Stimulated activated CD8-positive, alpha-beta memory T cell treated with anti-CD3 and anti-CD28 coated beads, Interleukin-7, amount 100 ng/mL, for 48 hours (primary cell): ENCODE results near the gene SCNN1A.

Source experiments
- DNase-seq, 2 donors: peaks; one replicate each; pipeline ENCODE4 v3.0.0-alpha.2; 2020; ENCODE audit warnings: low read depth in 1 of 2; ENCODE audit errors: extremely low read depth in 1 of 2

The SCNN1A gene

GRCh38 chr12:6322352-6322751 lies 53.0 kb downstream of the SCNN1A start:
- no peak for DNase-seq

GRCh38 chr12:6321905-6322304 lies 53.5 kb downstream of the SCNN1A start:
- no peak for DNase-seq

GRCh38 chr12:6319446-6319845 lies 55.9 kb downstream of the SCNN1A start:
- DNase-seq: no peak

- DNase-seq: no peak
Observed at GRCh38 chr12:6318440-6318879, 56.9 kb downstream of the SCNN1A start.

DNA sequence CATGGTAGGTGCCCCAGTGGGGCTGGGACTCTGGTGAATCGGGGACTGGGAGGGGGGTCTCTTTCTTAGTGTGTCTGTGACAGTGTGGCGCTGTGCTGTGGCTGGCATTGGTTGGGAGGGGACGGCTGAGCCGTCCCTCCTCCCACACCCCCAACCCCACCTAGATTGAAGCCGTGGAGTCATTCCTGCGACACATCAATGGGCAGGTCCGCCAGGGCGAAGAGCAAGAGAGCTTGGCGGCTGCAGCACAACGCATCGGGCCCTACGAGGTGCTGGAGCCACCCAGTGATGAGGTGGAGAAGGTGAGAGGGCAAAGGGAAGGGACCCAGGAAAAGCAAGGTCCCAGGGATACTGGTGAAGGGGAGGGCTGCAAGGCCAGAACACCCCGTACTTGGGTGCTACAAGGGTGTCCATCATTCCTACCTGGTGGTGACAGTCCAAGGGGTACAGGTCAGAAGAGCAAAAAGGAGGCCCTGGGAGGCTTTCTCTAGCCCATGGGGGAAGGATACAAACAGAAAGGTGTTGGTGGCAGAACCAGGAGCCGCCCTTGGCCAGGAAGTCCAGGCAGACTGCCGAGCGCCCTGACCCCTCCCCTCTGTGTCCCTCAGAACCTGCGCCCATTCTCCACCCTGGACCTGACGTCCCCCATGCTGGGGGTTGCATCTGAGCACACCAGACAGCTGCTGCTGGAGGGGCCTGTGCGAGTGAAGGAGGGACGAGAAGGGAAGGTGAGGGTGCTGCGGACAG lies 57.5 kb downstream of the SCNN1A start:
- no peak for DNase-seq

- no peak for DNase-seq
Observed at GRCh38 chr12:6316921-6317692, 58.3 kb downstream of the SCNN1A start.

DNA sequence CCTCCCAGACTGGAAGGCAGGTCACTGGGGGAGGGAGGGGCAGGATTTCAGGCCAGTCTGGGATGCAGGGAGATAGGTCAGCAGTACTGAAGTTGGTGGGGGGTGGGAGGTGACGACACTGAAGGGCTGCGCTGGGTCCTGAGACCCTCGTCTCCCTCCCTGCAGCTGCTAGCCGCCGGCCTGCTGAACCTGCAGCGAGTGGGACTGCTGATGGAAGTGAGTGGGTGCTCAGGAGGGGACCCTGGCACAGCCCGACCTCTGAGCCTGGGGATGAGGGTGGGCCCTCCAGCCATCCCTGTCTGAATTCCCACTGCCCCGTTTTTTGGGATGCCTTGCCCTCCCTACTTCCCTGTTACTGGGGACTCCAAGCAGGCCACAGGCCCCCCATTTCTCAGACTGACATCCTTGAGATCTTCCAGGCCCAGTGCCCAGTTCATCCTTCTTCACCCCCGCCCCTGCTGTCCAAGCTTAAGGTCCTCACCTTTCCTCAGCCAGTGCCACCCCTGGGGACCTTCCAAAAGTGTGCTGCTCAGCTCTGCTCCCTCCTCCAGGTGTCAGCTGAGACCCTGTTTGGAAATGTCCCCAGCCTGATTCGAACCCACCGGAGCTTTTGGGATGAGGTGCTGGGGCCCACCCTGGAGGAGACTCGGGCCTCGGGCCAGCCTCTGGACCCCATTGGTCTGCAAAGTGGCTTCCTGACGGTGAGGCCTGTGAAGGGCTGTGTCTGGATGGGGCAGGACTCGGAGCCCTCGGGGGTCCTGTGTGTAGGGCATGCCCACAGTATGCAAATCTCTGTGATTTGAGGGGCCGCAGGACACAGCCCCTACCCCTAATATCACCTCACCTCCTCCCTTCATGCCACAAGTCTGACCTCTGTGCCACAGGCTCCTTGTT lies 59.4 kb downstream of the SCNN1A start:
- no peak for DNase-seq

DNA sequence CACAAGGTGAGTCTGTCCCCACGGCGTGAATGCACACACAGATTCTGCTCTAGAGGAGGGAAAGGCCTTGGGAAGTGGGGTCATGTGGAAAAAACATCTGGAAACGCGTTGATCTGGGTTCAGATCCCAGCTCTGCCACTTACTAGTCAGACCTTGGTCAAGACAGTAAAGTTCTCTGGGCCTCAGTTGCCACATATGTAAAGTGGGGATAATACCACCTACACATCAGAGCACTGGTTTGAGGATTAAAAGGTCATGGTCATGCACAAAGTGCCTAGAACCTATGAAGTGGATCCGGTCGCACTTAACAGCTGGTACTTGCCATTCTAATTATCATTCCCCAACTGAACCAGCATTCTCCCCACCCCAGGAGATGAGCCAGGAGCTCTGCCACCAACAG lies 60.2 kb downstream of the SCNN1A start:
- DNase-seq: no peak

DNA sequence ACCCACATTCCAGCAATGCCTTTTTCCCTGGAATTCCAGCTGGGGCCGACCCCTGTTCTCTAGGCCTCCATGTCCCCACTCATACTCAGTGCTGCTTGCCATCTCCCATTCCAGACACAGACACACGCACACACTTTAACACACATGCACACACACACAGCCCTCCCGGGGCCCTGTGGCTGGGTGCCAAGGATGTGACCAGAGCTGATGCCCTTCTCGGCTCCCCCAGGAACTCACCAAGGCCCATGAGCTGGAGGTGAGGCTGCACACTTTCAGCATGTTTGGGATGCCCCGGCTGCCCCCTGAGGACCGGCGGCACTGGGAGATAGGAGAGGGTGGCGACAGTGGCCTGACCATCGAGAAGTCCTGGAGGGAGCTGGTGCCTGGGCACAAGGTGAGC lies 60.6 kb downstream of the SCNN1A start:
- DNase-seq: no peak

DNA sequence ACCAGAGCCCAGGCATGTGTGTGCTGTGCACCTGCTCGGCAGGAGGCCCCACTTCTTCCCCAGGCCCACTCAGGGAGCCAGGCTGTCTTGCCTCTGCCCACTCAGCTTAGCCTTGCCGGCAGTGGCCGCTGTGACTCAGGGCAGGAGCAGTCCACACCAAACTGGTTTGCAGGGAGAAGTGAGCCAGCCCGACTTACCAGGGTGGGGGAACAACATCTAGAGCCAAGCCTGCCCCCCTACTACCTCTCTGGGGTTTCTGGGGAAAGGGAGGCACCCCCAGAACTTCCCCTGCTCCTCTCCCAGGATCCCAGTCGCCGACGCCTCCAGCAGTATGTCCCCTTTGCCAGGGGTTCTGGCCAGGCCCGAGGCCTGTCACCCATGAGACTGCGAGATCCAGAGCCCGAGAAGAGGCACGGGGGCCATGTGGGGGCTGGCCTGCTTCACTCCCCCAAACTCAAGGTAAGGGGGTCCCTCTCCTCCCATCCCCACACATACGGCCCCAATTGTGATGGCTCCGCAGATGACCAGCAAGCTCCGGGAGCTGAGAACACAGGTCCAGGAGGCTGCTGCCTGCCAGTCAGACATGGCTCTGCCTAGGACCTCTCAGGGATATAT lies 61.9 kb downstream of the SCNN1A start:
- no peak for DNase-seq

DNA sequence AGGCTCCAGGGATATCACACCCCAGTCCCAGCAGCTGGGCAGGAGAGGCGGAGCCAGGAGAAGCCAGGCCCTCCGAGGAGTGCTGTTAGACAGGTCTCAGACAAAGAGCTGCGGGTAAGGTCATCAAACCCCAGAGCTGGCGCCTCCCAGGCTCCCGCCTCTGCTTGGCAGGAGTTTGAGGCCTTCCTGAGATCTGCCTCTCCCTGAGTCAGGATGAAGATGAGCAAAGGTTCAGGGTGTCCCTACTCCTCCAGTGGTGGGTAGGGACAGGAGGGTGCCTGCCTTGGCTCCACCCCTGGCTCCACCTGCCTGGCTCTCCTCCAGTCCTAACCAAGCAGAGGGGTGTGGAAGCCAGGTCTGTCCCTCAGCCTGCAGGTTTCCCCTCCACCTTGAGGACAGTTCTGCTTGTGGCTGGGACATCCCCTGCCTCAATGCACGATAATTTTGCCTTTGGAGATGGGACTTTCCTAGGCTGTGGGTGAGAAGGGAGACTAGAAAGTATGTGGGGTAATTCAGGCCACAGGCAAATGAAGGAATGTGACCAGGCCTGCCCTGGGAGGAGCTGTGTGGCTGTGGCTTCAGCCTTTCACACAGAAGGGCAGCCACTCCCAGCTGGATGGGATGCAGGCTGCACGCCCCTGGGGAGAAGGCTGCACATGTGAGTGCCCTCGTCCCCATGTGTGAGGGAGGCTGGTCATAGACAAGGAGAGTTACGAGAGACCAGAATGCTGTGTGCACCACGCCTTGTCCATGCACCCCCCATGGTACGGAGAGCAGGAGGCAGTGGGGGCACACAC lies 62.6 kb downstream of the SCNN1A start:
- DNase-seq: no peak

- DNase-seq: no peak
Observed at GRCh38 chr12:6311822-6312528, 63.4 kb downstream of the SCNN1A start.

- DNase-seq: no peak
Observed at GRCh38 chr12:6310771-6311610, 64.4 kb downstream of the SCNN1A start.

- DNase-seq: no peak
Observed at GRCh38 chr12:6307529-6307928, 67.8 kb downstream of the SCNN1A start.

DNA sequence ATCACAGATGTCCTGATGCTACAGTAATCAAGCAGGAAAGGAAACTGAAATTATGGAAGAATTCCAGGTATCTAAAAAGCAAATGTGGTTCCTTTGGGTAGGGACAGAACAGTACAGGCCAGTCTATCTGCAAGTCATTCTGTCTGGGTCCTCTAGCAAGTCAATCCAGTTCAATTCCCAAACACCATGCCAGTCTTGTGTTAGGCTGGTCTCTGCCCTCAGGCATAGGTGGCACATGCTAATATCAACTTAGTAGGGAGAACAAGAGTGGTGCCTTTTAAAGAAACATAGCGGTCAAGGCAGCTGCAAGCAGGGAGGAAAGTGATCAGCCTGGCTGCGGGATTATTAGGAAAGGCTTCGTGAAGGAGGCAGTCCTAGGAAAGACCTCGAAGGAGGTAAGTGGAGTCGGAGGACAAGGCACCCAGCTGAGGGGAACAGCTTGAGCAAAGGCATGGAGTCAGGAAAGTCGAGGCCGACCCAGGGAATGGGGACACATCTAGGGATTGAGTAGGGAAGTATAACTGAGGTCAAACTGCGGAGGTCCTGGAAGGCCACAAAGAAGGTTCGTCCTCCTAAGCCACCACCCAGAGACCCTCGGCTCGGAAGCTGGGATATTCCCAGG lies 68.7 kb downstream of the SCNN1A start:
- DNase-seq: no peak

DNA sequence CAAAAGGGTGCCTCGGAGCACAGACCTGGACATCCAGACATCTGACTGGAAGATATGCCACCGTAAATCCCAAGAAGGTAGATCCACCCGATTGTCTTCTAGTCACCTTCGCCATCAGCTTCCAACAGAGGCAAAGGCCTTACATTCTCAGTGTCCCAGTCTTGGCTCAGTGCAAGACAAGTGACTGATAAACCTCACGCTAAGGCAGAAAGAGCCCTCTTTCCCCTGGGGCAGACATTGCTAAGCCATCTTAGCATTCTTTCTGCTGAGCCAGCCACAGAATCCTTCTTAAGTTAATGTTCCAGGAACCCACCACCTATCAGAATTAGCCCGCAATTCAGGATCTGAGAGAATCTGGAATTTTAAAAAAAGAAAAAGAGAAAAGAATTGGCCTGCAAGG lies 69.2 kb downstream of the SCNN1A start:
- DNase-seq: no peak

DNA sequence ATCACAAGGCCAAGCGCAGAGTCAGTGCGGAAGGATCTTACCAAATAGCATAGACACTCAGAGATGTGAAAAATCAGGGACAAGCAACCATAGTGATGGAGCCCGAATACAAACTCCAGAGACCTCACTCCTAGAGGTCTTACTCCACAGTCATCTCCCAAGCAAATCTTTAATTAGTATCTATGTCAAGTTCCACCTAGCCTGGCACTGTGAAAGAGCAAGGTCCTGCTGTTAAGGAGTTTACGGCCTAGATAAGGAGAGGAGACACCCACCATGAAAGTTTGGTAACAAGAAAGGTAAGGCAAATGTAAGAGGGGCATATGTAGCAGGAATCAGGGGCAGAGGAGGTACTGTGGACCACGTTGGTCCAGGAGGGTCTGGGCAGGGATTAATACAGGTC lies 72.3 kb downstream of the SCNN1A start:
- no peak for DNase-seq

DNA sequence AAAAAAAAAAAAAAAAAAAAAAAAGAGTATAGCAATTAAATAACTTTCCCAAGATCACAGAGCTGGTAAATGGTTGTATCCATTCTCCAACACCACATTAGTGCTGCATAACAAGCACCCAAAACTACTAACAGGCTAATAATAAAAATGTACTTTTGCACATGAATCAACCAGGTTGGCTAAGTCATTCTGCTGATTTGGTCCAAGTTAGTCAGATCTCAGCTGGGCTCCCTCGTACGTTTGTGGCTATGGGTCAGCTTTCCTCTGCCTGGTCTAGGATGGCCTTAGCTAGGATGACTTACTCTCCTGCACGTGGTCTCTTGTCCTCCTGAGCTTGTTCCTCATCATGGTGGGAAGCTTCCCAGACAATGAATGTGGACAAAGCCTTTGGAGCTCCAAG lies 72.7 kb downstream of the SCNN1A start:
- no peak for DNase-seq
